ENCODE measurements around the gene CHAF1B.

DNA sequence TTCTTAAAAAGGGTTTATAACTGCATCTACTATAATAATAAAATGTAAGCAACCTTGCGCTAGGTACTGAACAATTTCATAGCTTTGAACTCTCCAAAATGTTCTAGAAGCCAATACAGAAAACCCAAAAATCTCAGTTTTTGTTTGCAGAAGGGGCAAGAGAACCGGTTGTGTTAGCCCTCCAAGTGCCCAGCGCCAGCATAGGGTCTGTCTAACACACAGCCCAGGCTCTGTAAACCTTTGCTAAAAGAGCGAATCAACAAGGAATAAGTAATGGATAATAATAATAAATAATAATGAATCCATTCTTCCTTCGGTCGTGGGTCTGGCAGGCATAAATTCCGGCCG lies 333 bp upstream of the CHAF1B start:
- TF ChIP-seq, protein P1, sequence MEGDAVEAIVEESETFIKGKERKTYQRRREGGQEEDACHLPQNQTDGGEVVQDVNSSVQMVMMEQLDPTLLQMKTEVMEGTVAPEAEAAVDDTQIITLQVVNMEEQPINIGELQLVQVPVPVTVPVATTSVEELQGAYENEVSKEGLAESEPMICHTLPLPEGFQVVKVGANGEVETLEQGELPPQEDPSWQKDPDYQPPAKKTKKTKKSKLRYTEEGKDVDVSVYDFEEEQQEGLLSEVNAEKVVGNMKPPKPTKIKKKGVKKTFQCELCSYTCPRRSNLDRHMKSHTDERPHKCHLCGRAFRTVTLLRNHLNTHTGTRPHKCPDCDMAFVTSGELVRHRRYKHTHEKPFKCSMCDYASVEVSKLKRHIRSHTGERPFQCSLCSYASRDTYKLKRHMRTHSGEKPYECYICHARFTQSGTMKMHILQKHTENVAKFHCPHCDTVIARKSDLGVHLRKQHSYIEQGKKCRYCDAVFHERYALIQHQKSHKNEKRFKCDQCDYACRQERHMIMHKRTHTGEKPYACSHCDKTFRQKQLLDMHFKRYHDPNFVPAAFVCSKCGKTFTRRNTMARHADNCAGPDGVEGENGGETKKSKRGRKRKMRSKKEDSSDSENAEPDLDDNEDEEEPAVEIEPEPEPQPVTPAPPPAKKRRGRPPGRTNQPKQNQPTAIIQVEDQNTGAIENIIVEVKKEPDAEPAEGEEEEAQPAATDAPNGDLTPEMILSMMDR (IDR thresholded peaks at IDR 0.05): no peak
- TF ChIP-seq POLR2A (IDR thresholded peaks at IDR 0.05) (no peak), POLR2AphosphoS5 (IDR thresholded peaks at IDR 0.05) (no peak)

Measured in prostate gland (tissue), 2 donors.